GM13977 (cell line): Measurements from ENCODE around the gene ANKRD2.

Source experiments
- DNase-seq: peaks from one replicate; pipeline ENCODE4 v3.0.0; 2012; ENCODE audit warnings: low spot score
- CTCF ChIP-seq: IDR thresholded peaks from 2 replicates; pipeline ENCODE4 v1.5.1; 2012; ENCODE audit warnings: mild to moderate bottlenecking, control low read depth; ENCODE audit not compliant: insufficient read depth; ENCODE audit errors: extremely low read depth, missing control alignments
- in situ Hi-C: fragments of 300-500 bp; cut with MboI; formaldehyde crosslinking; loops from one replicate; pipeline ENCODE4 v1.12.0; 2022; ENCODE audit warnings: low sequenced_read_pairs, low pct_unique_long_range_greater_than_20kb, mixed read lengths, inconsistent platforms; ENCODE audit not compliant: unreplicated experiment

Gene ANKRD2

GRCh38 chr10:97538839-97539238 lies 33.7 kb upstream of the ANKRD2 start:
- no peak for DNase-seq
- no peak for TF ChIP-seq CTCF
- in situ Hi-C loops, result no loop called here

DNA sequence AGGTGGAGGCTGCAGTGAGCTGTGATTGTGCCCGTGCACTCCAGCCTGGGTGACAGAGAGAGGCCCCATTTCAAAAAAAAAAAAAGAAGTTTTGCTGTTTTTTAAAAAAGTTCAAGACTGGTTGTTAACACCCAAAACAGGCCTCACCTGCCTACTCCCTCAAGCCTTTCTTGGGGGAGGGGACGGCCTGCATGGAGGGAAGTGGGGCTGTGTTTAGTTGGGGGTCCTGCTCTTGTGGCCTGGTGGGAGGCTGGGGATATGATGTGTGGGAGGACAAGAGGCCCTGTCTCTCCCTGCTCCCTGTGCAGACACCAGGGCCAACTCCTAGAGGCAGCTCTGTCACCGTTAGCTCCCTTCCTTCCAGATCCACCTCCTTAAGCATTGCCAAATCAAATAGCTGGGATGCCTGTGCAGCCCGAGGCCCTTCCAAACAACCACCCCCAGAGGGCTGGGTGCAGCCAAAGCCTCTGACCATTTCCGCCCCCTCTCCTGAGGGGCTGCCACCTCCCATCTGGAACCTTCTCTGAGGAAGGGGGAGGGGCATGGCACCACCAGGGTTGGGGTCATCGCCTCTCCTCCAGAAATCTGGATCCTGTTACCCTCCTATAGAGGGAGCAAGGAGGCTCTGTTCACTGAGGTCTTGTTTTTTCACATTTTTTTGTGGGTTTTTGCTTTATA lies 32.9 kb upstream of the ANKRD2 start:
- in situ Hi-C loops, result no loop called here
- no peak for TF ChIP-seq CTCF
- no peak for DNase-seq

DNA sequence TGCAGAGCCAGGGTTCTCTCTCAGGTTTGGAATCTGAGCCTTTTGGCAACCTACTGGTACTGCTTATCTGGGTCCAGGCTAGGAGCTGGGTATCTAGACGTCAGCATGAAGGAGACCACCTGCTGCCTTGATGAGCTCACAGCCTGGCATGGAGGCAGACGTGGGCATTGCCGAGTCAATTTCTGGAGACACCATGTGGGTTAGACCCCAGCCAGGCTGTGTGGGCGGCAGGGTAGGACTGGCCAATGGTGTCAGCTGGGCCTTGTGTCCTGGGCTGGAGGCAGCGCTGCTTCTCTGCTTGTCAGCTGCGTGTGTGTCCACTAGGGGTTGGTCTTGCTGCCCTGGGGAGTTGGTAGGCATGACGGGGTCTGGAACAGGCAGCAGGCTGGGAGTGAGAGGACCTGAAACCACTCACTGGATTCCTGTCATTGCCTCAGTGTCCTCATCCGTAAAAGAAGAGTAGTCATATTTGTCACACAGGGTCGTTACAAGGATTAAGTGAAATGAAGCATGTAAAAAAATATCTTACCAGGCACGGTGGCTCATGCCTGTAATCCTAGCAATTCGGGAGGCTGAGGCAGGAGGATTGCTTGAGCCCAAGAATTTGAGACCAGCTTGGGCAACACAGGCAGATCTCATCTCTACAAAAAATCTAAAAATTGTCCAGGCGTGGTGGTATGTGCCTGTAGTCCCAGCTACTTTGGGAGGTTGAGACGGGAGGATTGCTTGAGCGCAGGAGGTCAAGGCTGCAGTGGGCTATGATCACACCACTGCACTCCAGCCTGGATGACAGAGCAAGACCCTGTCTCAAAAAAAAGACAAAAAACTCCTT lies 31.7 kb upstream of the ANKRD2 start:
- in situ Hi-C loops, result no loop called here
- no peak for DNase-seq
- TF ChIP-seq CTCF, result no peak

DNA sequence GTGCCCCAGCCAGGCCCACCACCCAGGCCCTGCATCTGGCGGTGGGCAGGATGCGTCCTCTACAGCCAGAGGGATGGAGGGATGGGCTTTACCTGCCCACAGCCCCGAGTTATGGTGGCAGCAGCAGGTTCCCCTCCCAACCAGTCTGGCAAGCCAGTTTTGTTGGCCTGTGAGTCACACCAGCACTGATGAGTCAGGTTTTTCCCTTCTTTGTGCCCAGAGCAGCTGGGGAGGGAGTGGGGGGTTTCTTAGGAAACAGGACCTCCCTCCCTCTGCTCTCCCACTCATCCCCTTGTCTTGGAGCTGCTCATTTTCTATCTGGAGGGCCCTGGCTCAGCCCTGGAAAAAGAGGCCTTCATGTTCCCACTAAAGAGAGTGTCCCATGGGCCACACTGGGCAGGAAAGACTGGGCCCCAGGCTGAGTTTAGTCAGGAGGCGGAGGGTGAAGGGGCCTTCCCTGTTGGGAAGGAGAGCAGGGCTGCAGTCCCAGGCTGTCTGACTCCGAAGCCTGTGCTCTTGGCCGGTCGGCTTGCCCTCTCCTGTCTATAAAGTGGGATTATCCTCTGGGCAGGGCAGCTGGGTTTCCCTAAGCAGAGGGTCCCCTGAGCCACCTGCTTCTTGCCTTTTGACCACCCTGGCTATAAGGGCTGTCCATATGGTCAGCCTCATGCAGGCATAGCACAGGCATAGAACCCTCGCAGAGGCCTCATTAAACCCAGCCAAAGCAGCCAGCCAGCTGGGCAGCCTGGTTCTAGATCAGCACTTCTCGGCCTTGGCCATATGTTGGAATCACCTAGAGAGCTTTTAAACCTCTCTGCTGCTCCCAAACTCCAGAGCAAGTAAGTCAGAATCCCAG lies 30.2 kb upstream of the ANKRD2 start:
- in situ Hi-C loops, result no loop called here
- no peak for DNase-seq
- TF ChIP-seq CTCF, result no peak

- DNase-seq, result no peak
- TF ChIP-seq CTCF, result no peak
- in situ Hi-C loops, result no loop called here
These were observed 29.5 kb upstream of the ANKRD2 start for GRCh38 chr10:97543025-97543546.

DNA sequence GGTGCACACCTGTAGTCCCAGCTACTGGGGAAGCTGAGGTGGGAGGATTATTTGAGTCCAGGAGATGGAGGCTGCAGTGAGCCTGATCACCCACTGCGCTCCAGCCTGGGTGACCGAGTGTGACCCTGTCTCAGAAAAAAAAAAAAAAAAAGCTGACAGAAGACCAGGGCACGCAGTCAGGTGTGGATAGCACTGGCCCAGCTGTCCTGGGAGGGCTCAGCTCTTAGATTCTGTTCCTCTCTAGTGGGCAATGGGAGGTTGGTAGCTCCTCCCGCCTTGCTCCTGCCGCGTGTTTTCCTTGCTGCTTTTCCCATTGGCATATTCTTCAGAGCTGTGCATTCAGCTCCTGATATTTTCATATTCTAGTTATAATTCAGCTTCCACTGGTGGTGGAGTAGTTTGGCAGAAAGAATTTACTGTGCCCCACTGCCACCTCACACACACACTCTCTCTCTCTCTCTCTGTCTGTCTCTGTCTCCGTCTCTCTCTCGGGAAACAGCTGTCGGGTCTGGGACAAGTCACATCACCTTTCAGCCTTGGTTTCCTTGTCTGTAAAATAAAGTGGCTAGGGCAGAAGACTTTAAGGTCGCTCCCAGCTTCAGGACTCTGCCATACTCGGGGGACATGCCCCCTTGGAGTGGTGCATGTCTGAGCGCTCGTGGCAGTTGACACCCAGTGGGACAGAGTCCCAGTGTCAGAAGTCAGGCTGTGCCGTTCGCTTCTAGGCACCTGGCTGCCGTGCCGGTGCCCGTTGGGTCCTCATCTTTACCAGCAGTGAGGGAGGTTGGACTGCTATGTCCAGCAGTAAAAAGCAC lies 25.9 kb upstream of the ANKRD2 start:
- TF ChIP-seq CTCF, result no peak
- in situ Hi-C loops, result no loop called here
- no peak for DNase-seq
